Amniotic epithelial cell (primary cell): ENCODE results near the gene JAM3.
"Not testable (repeated sequence)": the region's sequence is repeated elsewhere in the genome, so short reads cannot be mapped to it uniquely, and the experiment has no call there.

ENCODE experiments used
- DNase-seq: peaks from one replicate; pipeline ENCODE4 v3.0.0-alpha.2; 2010; ENCODE audit warnings: low read depth

JAM3 gene

GRCh38 chr11:134101282-134101681, 32.4 kb downstream of the JAM3 start:
- DNase-seq = peak; percentile 23

GRCh38 chr11:134110252-134110815, 41.5 kb downstream of the JAM3 start:
- DNase-seq = no peak

- DNase-seq = not testable (repeated sequence)
Observed at GRCh38 chr11:134113787-134114186, 44.9 kb downstream of the JAM3 start.

- DNase-seq = no peak
Observed at GRCh38 chr11:134116210-134116609, 47.3 kb downstream of the JAM3 start.

- DNase-seq = no peak
Observed at GRCh38 chr11:134118006-134118405, 49.1 kb downstream of the JAM3 start.

GRCh38 chr11:134119094-134119493, 50.2 kb downstream of the JAM3 start:
- peak; percentile 57 for DNase-seq

GRCh38 chr11:134120143-134120850, 51.4 kb downstream of the JAM3 start:
- peak; percentile 91 for DNase-seq

- peak; percentile 40 for DNase-seq
Observed at GRCh38 chr11:134120921-134121526, 52.2 kb downstream of the JAM3 start.

GRCh38 chr11:134124660-134125451, 56.0 kb downstream of the JAM3 start:
- no peak for DNase-seq

GRCh38 chr11:134125507-134125906, 56.6 kb downstream of the JAM3 start:
- no peak for DNase-seq

- peak; percentile 87 for DNase-seq
Observed at GRCh38 chr11:134126217-134126822, 57.4 kb downstream of the JAM3 start.

GRCh38 chr11:134131628-134132244, 62.9 kb downstream of the JAM3 start:
- DNase-seq = no peak

- no peak for DNase-seq
Observed at GRCh38 chr11:134132808-134133207, 63.9 kb downstream of the JAM3 start.

- DNase-seq = no peak
Observed at GRCh38 chr11:134134167-134134566, 65.3 kb downstream of the JAM3 start.

GRCh38 chr11:134138376-134138775, 69.5 kb downstream of the JAM3 start:
- DNase-seq = no peak

GRCh38 chr11:134139303-134139872, 70.5 kb downstream of the JAM3 start:
- DNase-seq = no peak

GRCh38 chr11:134139873-134140331, 71.0 kb downstream of the JAM3 start:
- DNase-seq = peak; percentile 81

- DNase-seq = no peak
Observed at GRCh38 chr11:134140961-134141490, 72.2 kb downstream of the JAM3 start.

GRCh38 chr11:134142536-134142935, 73.7 kb downstream of the JAM3 start:
- peak; percentile 88 for DNase-seq

- DNase-seq = no peak
Observed at GRCh38 chr11:134143801-134144200, 74.9 kb downstream of the JAM3 start.

GRCh38 chr11:134144744-134145143, 75.9 kb downstream of the JAM3 start:
- DNase-seq = peak; percentile 56
